RWPE2 (cell line): ENCODE results near the gene KANSL2.
A peak's percentile ranks its signal among the peaks of the same experiment; 100 is the strongest.
"Not testable (repeated sequence)": the region's sequence is repeated elsewhere in the genome, so short reads cannot be mapped to it uniquely, and the experiment has no call there.

Source experiments
- ATAC-seq: fragments of 200-7000 bp; cut with Tn5 transposase; 3 replicates; pipeline ENCODE4 v1.9.1; 2021; ENCODE audit warnings: low read depth
- DNase-seq: peaks from one replicate; pipeline ENCODE4 v3.0.0-alpha.2; 2020; ENCODE audit warnings: low spot score
- H3K27ac ChIP-seq: fragments of 450-650 bp; 2 replicates; pipeline ENCODE4 v1.5.1; 2017; ENCODE audit warnings: mild to moderate bottlenecking; ENCODE audit not compliant: poor library complexity, severe bottlenecking
- H3K27me3 ChIP-seq: fragments of 250-450 bp; sonication (Bioruptor Pico); 2 replicates; pipeline ENCODE4 v1.5.1; 2021; ENCODE audit warnings: mild to moderate bottlenecking, moderate library complexity; ENCODE audit not compliant: insufficient read depth, poor library complexity, severe bottlenecking
- H3K36me3 ChIP-seq: fragments of 250-450 bp; sonication (Bioruptor Pico); 2 replicates; pipeline ENCODE4 v1.5.1; 2020; ENCODE audit warnings: low read depth, mild to moderate bottlenecking, moderate library complexity
- H3K4me1 ChIP-seq: fragments of 250-450 bp; sonication (Bioruptor Pico); 2 replicates; pipeline ENCODE4 v1.5.1; 2021; ENCODE audit warnings: mild to moderate bottlenecking, moderate library complexity; ENCODE audit not compliant: insufficient read depth, poor library complexity, severe bottlenecking
- H3K4me3 ChIP-seq: fragments of 250-450 bp; sonication (Bioruptor Pico); 2 replicates; pipeline ENCODE4 v1.5.1; 2021; ENCODE audit warnings: mild to moderate bottlenecking, moderate library complexity; ENCODE audit not compliant: severe bottlenecking
- H3K9me3 ChIP-seq: fragments of 250-450 bp; sonication (Bioruptor Pico); 2 replicates; pipeline ENCODE4 v1.5.1; 2021; ENCODE audit warnings: mild to moderate bottlenecking, moderate library complexity; ENCODE audit not compliant: severe bottlenecking
- CTCF ChIP-seq: fragments of 450-650 bp; IDR thresholded peaks from one replicate; pipeline ENCODE4 v1.5.1; 2017; ENCODE audit warnings: mild to moderate bottlenecking, moderate library complexity; ENCODE audit not compliant: poor library complexity, severe bottlenecking

The KANSL2 gene

GRCh38 chr12:48681710-48682532 lies at the start of gene KANSL2:
KANSL2 (minus strand) TSS chr12:48682238; CDS start chr12:48681632, 606 bp downstream.
- H3K27me3 ChIP-seq = no peaks in the 10 kb centered on the region
- H3K4me1 ChIP-seq = peaks cover 27% of the 10 kb centered on the region
- peak within 1 kb of the TSS; percentile 84 for H3K4me3 ChIP-seq
- peak within 1 kb of the TSS; percentile 53 for H3K27ac ChIP-seq
- no peaks in the 10 kb centered on the region for H3K9me3 ChIP-seq
- DNase-seq (peak; percentile 99), ATAC-seq (peak; percentile 99)
- peaks cover 41% of the 10 kb centered on the region for H3K36me3 ChIP-seq
- TF ChIP-seq CTCF = no peak

- Histone ChIP-seq H3K4me3 (no peak overlapping the region), H3K27me3 (no peaks in the 10 kb centered on the region), H3K36me3 (no peaks in the 10 kb centered on the region), H3K4me1 (no peaks in the 10 kb centered on the region), H3K27ac (no peak overlapping the region), H3K9me3 (no peaks in the 10 kb centered on the region)
- TF ChIP-seq CTCF = no peak
- no peak for DNase-seq
- no peak for ATAC-seq
Observed at GRCh38 chr12:48728807-48729206, 46.8 kb upstream of the KANSL2 start.

- H3K27me3 ChIP-seq, H3K4me3 ChIP-seq, H3K9me3 ChIP-seq, DNase-seq, H3K4me1 ChIP-seq, ATAC-seq, H3K36me3 ChIP-seq, H3K27ac ChIP-seq: not testable (repeated sequence)
Observed at GRCh38 chr12:48720737-48721136, 38.7 kb upstream of the KANSL2 start.

- H3K4me3 ChIP-seq, H3K4me1 ChIP-seq, H3K27ac ChIP-seq, H3K36me3 ChIP-seq, H3K27me3 ChIP-seq, ATAC-seq, DNase-seq, H3K9me3 ChIP-seq: not testable (repeated sequence)
Observed at GRCh38 chr12:48720171-48720570, 38.1 kb upstream of the KANSL2 start.

GRCh38 chr12:48719002-48719401 lies 37.0 kb upstream of the KANSL2 start:
- Histone ChIP-seq H3K36me3 (peaks cover 12% of the 10 kb centered on the region), H3K4me1 (peaks cover 11% of the 10 kb centered on the region)
- H3K27me3 ChIP-seq, DNase-seq, H3K9me3 ChIP-seq, H3K4me3 ChIP-seq, H3K27ac ChIP-seq, ATAC-seq: not testable (repeated sequence)

- H3K27me3 ChIP-seq = no peaks in the 10 kb centered on the region
- DNase-seq (no peak), ATAC-seq (no peak)
- TF ChIP-seq CTCF = no peak
- H3K9me3 ChIP-seq = peaks cover 3% of the 10 kb centered on the region
- H3K36me3 ChIP-seq = peaks cover 26% of the 10 kb centered on the region
- peaks cover 11% of the 10 kb centered on the region for H3K4me1 ChIP-seq
- H3K27ac ChIP-seq = peak overlapping the region; percentile 70
- H3K4me3 ChIP-seq = peak overlapping the region; percentile 44
Observed at GRCh38 chr12:48717252-48717695, 35.2 kb upstream of the KANSL2 start.
